Measurements from ENCODE around the gene PTPRD.

- TF ChIP-seq CTCF (conservative IDR thresholded peaks at IDR 0.05; ENCODE audit: low read length) = no peak
- no peak for TF ChIP-seq EZH2phosphoT487 (IDR thresholded peaks at IDR 0.05; ENCODE audit: borderline replicate concordance, low read depth, low read length)
These were observed 330.7 kb downstream of the PTPRD start for GRCh38 chr9:10282084-10282483.

Measured in OCI-LY7 (cell line).